ENCODE results near the gene IGF1R. TPM values are rescaled to one million over a fixed set of nuclear protein-coding genes. Genes with fewer than 3 reads are reported as not detected.

IGF1R gene
- total RNA-seq, 1 donor from 2014 or later: 47.7 TPM

- ATAC-seq (no peak), DNase-seq (no peak)
- H3K9me3 ChIP-seq: no peaks in the 10 kb centered on the region
- TF ChIP-seq, protein P1, sequence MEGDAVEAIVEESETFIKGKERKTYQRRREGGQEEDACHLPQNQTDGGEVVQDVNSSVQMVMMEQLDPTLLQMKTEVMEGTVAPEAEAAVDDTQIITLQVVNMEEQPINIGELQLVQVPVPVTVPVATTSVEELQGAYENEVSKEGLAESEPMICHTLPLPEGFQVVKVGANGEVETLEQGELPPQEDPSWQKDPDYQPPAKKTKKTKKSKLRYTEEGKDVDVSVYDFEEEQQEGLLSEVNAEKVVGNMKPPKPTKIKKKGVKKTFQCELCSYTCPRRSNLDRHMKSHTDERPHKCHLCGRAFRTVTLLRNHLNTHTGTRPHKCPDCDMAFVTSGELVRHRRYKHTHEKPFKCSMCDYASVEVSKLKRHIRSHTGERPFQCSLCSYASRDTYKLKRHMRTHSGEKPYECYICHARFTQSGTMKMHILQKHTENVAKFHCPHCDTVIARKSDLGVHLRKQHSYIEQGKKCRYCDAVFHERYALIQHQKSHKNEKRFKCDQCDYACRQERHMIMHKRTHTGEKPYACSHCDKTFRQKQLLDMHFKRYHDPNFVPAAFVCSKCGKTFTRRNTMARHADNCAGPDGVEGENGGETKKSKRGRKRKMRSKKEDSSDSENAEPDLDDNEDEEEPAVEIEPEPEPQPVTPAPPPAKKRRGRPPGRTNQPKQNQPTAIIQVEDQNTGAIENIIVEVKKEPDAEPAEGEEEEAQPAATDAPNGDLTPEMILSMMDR (IDR thresholded peaks at IDR 0.05): no peak
- H3K4me1 ChIP-seq: no peaks in the 10 kb centered on the region
- H3K27ac ChIP-seq: no peak overlapping the region
- peaks cover 66% of the 10 kb centered on the region for H3K36me3 ChIP-seq
- H3K4me3 ChIP-seq: no peak overlapping the region
- intact Hi-C loops (cut with DNase I): no loop called here
- H3K27me3 ChIP-seq (ENCODE audit: low read depth): no peaks in the 10 kb centered on the region
These were observed 282.7 kb downstream of the IGF1R start for GRCh38 chr15:98931004-98931403.

- intact Hi-C loops (cut with DNase I): no loop called here
- H3K4me1 ChIP-seq: no peaks in the 10 kb centered on the region
- TF ChIP-seq, protein P1 (IDR thresholded peaks at IDR 0.05): no peak
- no peak overlapping the region for H3K4me3 ChIP-seq
- H3K27me3 ChIP-seq (ENCODE audit: low read depth): no peaks in the 10 kb centered on the region
- ATAC-seq: no peak
- no peak overlapping the region for H3K27ac ChIP-seq
- peaks cover 79% of the 10 kb centered on the region for H3K36me3 ChIP-seq
- DNase-seq: no peak
- no peaks in the 10 kb centered on the region for H3K9me3 ChIP-seq
These were observed 285.1 kb downstream of the IGF1R start for GRCh38 chr15:98933406-98933805.

DNA sequence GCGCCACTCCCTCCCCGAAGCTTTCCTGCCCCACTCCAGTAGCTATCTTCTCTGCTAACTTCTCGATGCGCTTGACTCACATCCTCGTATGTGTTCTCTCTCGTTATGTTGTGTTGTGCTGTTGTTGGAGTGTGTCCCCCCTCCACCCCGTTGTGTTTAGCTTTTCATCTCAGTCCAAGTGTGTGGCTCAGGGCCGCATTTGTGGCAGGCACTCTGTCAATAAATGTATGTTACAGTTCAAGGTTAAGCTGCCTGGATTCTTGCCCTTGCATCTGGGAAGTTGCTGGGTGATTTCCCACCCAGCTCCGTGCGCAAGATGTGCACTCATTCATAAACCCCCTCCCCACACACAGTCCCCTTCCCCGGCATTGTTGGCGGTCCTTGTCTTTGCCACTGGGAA, 287.4 kb downstream of the IGF1R start:
- Histone ChIP-seq H3K4me3 (no peak overlapping the region), H3K9me3 (no peaks in the 10 kb centered on the region), H3K27me3 (ENCODE audit: low read depth) (no peaks in the 10 kb centered on the region), H3K36me3 (peaks cover 84% of the 10 kb centered on the region), H3K27ac (no peak overlapping the region), H3K4me1 (peaks cover 1% of the 10 kb centered on the region)
- intact Hi-C loops (cut with DNase I): no loop called here
- TF ChIP-seq, protein P1 (IDR thresholded peaks at IDR 0.05): no peak
- no peak for ATAC-seq
- no peak for DNase-seq

- H3K27me3 ChIP-seq (ENCODE audit: low read depth): no peaks in the 10 kb centered on the region
- peaks cover 15% of the 10 kb centered on the region for H3K4me1 ChIP-seq
- intact Hi-C loops (cut with DNase I): no loop called here
- ATAC-seq: no peak
- H3K36me3 ChIP-seq: peaks cover 85% of the 10 kb centered on the region
- no peak overlapping the region for H3K27ac ChIP-seq
- TF ChIP-seq, protein P1 (IDR thresholded peaks at IDR 0.05): no peak
- no peak overlapping the region for H3K4me3 ChIP-seq
- DNase-seq: no peak
- no peaks in the 10 kb centered on the region for H3K9me3 ChIP-seq
These were observed 289.2 kb downstream of the IGF1R start for GRCh38 chr15:98937413-98938104.

DNA sequence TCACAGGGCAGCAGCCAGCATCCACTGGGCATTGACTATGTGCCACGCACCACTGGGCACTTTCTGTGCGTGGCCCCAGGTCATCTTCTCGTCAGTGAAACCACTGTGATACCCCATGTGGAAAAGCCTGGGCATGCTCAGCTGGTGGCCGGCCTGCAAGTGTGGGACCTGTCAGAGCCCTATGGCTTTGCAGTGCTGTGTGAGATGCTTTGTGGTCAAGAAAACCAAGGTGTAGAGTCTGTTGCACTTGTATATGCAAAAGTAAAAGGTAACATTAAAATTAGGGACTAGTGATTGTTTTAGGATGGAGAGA, 289.7 kb downstream of the IGF1R start:
- DNase-seq: no peak
- peaks cover 20% of the 10 kb centered on the region for H3K4me1 ChIP-seq
- no peak for ATAC-seq
- no peak overlapping the region for H3K4me3 ChIP-seq
- H3K27me3 ChIP-seq (ENCODE audit: low read depth): no peaks in the 10 kb centered on the region
- H3K27ac ChIP-seq: no peak overlapping the region
- no peaks in the 10 kb centered on the region for H3K9me3 ChIP-seq
- TF ChIP-seq, protein P1 (IDR thresholded peaks at IDR 0.05): no peak
- intact Hi-C loops (cut with DNase I): no loop called here
- peaks cover 86% of the 10 kb centered on the region for H3K36me3 ChIP-seq
